Measurements from ENCODE around the gene GLIPR1L2.
"Not testable (repeated sequence)": the region's sequence is repeated elsewhere in the genome, so short reads cannot be mapped to it uniquely, and the experiment has no call there.

Gene GLIPR1L2

DNA sequence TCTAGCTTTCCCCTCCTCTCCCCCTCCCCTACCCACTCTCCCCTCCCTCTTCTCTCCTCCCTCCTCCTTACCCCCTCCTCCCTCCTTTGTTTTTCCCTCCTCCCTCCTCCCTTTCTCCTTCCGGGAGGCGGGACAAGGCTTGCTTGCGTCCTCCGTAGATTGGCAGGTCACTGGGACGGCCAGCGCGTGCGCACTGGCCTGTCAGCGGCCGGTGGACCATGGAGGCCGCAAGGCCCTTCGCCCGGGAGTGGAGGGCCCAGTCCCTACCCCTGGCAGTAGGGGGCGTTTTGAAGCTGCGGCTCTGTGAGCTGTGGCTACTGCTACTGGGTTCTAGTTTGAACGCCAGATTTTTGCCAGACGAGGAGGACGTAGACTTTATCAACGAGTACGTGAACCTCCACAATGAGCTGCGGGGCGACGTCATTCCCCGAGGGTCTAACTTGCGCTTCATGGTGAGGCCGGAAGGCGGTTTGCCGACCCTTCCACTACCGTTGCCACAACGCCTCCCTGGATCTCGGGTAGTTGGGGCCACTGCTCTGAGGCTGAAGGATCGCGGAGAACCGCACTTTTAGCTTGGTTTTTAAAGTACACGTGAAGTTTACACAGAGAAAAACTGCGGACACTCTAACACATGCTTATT is at the start of gene GLIPR1L2:
Gene GLIPR1L2 (plus strand): TSS at position 191 of the 640 bp plus-strand sequence. CDS start 28 bp downstream, at position 219.
- DNase-seq (ENCODE audit: low read depth) = peak; percentile 86

DNA sequence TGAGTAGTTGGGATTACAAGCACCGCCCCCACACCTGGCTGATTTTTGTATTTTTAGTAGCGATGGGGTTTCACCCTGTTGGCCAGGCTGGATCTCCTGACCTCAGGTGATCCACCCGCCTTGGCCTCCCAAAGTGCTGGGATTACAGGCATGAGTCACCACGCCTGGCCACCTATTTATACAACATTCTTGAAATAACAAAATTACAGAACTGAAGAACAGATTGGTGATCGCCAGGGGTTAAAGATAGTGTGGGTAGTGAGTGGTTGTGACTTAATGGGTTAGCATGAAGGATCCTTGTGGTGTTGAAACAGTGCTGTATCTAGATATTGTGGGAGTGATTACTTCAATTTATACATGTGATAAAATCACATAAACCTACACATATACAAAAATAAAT is 49.0 kb upstream of the GLIPR1L2 start:
- no peak for DNase-seq (ENCODE audit: low read depth)

DNA sequence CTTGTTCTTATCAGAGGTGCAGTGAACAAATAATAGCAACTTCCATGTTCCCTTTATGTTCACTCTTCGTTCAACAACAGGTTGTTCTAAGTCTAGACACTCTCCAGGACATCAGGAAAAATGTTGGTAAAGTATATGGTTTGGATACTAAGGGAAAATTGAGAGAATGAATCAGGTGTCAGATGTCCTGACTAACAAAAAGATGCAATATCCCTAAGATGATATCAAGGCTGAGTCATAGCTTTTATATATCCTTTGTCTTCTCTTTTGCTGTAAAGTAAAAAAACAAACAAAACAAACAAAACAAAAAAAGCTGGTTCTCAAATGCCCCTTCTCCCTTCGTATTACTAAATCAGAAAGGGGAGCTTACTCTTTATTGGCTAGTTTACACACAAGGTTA is 45.4 kb upstream of the GLIPR1L2 start:
- no peak for DNase-seq (ENCODE audit: low read depth)

DNA sequence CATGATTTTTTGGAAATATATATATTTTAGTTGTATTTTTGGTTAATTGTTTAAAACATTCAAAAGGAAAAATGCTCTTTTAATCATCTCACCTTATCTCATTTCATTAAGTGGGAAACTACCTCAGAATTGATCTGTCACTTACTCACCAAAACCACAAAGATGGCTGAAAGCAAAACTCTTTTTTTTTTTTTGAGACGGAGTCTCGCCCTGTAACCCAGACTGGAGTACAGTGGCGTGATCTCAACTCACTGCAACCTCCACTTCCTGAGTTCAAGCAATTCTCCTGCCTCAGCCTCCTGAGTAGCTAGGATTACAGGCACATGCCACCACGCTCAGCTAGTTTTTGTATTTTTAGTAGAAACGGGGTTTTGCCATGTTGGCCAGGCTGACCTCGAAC is 44.7 kb upstream of the GLIPR1L2 start:
- DNase-seq (ENCODE audit: low read depth) = not testable (repeated sequence)

- DNase-seq (ENCODE audit: low read depth) = no peak
Measured at GRCh38 chr12:75349946-75350345, 40.9 kb upstream of the GLIPR1L2 start.

DNA sequence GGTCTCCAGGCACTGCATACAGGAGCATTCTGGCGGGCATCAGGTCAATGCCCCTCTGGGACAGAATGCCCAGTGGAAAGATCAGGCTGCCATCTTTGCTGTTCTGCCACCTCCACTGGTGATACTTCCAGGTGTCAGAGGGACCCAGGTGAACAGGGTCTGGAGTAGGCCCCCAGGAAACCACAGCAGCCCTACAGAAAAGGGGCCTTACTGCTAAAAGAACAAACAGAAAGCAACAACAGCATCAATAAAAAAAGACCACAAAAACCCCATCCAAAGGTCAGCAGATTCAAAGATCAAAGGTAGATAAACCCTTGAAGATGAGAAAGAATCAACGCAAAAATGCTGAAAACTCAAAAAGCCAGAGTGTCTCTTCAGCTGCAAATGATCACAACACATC is 40.5 kb upstream of the GLIPR1L2 start:
- no peak for DNase-seq (ENCODE audit: low read depth)

GRCh38 chr12:75354011-75354410 is 36.9 kb upstream of the GLIPR1L2 start:
- DNase-seq (ENCODE audit: low read depth) = no peak

- no peak for DNase-seq (ENCODE audit: low read depth)
Measured at GRCh38 chr12:75360920-75361319, 30.0 kb upstream of the GLIPR1L2 start.

DNA sequence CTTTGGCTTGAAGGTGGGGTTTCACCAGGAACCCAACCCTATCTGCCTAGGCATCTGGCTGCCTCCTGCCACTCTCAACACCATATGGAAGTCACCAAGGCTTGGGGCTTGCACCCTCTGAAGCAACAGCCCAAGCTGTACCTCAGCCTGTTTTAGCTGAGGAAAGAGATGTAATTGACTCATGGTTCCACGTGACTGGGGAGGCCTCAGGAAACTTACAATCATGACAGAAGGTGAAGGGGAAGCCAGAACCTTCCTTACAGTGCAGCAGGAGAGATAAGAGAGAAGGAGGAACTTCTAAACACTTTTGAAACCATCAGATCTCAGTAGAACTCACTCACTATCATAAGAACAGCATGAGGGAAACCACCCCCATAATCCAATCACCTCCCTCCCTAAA is 29.5 kb upstream of the GLIPR1L2 start:
- no peak for DNase-seq (ENCODE audit: low read depth)

DNA sequence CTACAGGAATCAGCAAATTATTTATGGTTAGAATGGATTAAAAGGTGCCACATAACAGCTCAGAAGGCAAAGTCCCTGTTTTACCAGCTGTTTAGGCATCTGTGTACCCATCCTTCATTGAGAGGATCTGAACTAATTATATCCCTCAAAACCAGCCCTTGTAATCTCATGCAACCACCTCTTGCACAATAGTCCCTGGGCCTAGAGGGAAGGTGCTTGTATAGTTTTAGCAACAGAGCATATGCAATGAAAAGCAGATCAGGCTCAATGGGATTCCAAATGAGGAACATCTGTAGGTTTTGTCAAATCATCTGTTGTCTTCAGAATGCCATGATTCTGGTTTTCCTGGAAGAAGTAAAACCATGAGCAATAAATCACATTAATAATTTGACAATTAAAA is 26.0 kb upstream of the GLIPR1L2 start:
- DNase-seq (ENCODE audit: low read depth) = no peak

- DNase-seq (ENCODE audit: low read depth) = no peak
Measured at GRCh38 chr12:75366629-75367028, 24.3 kb upstream of the GLIPR1L2 start.

GRCh38 chr12:75374971-75375370 is 15.9 kb upstream of the GLIPR1L2 start:
- no peak for DNase-seq (ENCODE audit: low read depth)

DNA sequence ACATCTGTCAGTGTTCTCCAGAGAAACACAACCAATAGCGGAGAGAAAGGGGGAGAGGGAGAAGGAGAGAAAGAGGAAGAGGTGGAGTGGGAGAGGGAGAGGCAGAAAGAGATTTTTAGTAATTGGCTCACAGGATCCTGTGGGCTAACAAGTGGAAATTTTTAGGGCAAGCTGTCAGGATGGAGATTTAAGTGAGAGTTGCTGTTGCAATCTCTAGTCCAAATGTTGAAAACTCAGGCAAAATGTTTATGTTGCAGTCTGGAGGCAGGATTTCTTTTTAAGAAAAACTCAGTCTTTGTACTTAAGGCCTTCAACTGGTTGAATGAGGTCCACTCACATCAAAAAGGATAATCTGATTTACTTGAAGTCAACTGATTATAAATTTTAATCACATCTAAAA is 12.5 kb upstream of the GLIPR1L2 start:
- no peak for DNase-seq (ENCODE audit: low read depth)

GRCh38 chr12:75389061-75389460 is 1.8 kb upstream of the GLIPR1L2 start:
- DNase-seq (ENCODE audit: low read depth) = no peak

- DNase-seq (ENCODE audit: low read depth) = no peak
Measured at GRCh38 chr12:75389706-75390105, 1.2 kb upstream of the GLIPR1L2 start.

GRCh38 chr12:75390156-75390898 is 562 bp upstream of the GLIPR1L2 start:
- DNase-seq (ENCODE audit: low read depth) = no peak

DNA sequence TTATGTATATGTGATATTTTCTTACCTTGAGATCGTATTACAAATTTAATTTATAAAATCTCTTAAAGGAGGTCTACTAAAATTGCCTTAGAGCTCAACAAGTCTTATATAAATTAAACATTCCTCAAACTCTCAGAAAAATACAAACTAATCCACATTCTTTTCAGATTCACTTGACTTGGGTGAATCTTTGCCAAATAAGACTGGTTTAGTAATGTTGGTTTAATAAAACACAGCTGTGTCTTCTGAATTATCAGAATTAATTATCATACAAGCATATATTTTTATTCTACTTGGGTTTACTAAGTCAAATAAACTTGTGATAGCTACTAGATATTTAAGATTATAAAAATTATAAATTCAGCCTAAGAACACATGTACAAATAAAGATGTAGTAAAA is 13.3 kb downstream of the GLIPR1L2 start:
- DNase-seq (ENCODE audit: low read depth) = no peak

GRCh38 chr12:75407683-75408082 is 16.8 kb downstream of the GLIPR1L2 start:
- DNase-seq (ENCODE audit: low read depth) = no peak

GRCh38 chr12:75409830-75410229 is 18.9 kb downstream of the GLIPR1L2 start:
- DNase-seq (ENCODE audit: low read depth) = no peak

DNA sequence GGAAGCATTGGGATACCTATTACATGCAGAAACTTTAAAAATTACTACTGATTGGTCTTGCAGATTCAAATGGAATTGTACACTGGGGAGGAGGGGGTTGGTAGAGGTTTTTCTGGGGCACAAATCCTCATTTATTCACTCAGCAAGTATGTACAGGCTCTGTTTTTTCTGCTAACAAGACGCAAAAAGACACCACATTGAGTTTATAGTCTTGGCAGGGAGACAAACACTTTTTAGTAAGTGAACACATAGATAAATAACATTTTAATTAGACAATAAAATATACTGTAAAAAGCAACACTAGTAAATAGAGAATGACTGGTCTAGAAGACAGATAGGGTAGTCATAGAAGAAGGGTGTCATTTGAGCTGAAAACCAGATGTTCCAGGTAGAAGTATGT is 23.8 kb downstream of the GLIPR1L2 start:
- no peak for DNase-seq (ENCODE audit: low read depth)

DNA sequence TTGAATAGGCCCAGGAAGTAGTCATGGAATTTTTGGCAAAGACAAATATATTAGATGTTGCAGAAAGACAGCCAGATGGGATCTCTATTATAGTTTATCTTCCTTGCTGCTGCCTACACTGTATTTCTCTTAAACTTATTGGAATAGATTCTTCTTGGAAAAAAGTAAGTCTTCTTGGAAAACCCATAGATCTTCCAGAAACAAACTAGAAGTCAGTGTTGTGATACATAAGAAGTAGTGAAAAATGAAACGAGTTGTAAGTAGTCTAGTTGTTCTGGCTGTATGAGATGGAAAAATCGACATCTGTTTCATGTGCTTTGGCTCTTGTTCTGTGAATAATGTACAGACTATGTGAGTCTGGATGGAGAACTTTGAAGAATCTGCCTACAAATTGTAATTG is 29.0 kb downstream of the GLIPR1L2 start:
- DNase-seq (ENCODE audit: low read depth) = no peak

GRCh38 chr12:75427491-75427890 is 36.6 kb downstream of the GLIPR1L2 start:
- DNase-seq (ENCODE audit: low read depth) = no peak

DNA sequence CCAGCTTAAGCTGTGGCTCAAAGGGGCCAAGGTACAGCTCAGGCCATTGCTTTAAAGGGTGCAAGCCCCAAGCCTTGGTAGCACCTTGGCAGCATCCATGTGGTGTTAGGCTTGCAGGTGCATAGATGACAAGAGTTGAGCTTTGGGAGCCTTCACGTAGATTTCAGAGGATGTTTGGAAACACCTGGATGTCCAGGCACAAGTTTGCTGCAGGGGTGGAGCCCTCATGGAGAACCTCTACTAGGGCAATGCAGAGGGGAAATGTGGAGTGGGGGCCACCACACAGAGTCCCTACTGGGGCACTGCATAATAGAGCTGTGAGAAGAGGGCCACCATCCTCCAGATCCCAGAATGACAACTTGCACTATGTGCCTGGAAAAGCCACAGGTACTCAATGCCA is 37.9 kb downstream of the GLIPR1L2 start:
- no peak for DNase-seq (ENCODE audit: low read depth)

DNA sequence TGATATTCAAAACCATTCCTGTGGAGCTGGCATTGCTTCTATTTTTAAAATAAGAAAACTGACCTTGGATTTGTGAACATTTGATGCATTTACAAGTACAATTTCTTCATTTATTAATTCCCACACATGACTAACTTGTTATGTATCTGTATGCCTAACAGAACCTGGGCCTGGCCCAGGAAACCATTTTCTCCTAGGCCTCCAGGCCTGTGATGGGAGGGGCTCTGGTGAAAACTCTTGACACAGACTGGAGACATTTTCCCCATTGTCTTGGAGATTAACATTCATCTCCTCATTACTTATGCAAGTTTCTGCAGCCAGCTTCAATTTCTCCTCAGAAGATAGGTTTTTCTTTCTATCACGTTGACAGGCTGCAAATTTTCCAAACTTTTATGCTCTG is 42.0 kb downstream of the GLIPR1L2 start:
- no peak for DNase-seq (ENCODE audit: low read depth)

Measured in activated T-cell treated with anti-CD3 and anti-CD28 coated beads for 24 hours (primary cell).